ENCODE results near the gene ASB18.

Gene ASB18

GRCh38 chr2:236205867-236206645 is 58.1 kb downstream of the ASB18 start:
- DNase-seq = no peak

GRCh38 chr2:236204953-236205352 is 59.3 kb downstream of the ASB18 start:
- no peak for DNase-seq

GRCh38 chr2:236200378-236200777 is 63.8 kb downstream of the ASB18 start:
- DNase-seq = no peak

GRCh38 chr2:236196366-236196765 is 67.8 kb downstream of the ASB18 start:
- no peak for DNase-seq

GRCh38 chr2:236195726-236196125 is 68.5 kb downstream of the ASB18 start:
- DNase-seq = no peak

- no peak for DNase-seq
These were observed 69.4 kb downstream of the ASB18 start for GRCh38 chr2:236194786-236195185.

- no peak for DNase-seq
These were observed 71.2 kb downstream of the ASB18 start for GRCh38 chr2:236193026-236193425.

- DNase-seq = no peak
These were observed 73.5 kb downstream of the ASB18 start for GRCh38 chr2:236190674-236191073.

- no peak for DNase-seq
These were observed 79.5 kb downstream of the ASB18 start for GRCh38 chr2:236184701-236185100.

GRCh38 chr2:236180831-236181453 is 83.3 kb downstream of the ASB18 start:
- no peak for DNase-seq

- DNase-seq = no peak
These were observed 84.0 kb downstream of the ASB18 start for GRCh38 chr2:236180076-236180816.

- no peak for DNase-seq
These were observed 84.8 kb downstream of the ASB18 start for GRCh38 chr2:236179236-236180075.

- DNase-seq = no peak
These were observed 85.3 kb downstream of the ASB18 start for GRCh38 chr2:236178890-236179235.

GRCh38 chr2:236177967-236178889 is 86.0 kb downstream of the ASB18 start:
- no peak for DNase-seq

GRCh38 chr2:236177604-236177966 is 86.6 kb downstream of the ASB18 start:
- DNase-seq = no peak

- no peak for DNase-seq
These were observed 87.3 kb downstream of the ASB18 start for GRCh38 chr2:236176951-236177350.

GRCh38 chr2:236176417-236176816 is 87.8 kb downstream of the ASB18 start:
- DNase-seq = no peak

- DNase-seq = no peak
These were observed 88.6 kb downstream of the ASB18 start for GRCh38 chr2:236175548-236176150.

- DNase-seq = no peak
These were observed 90.2 kb downstream of the ASB18 start for GRCh38 chr2:236173729-236174607.

GRCh38 chr2:236173036-236173728 is 91.0 kb downstream of the ASB18 start:
- DNase-seq = no peak

All from NCI-H1417 treated with DMSO at 0.1 percent for 48 hours (cell line).